ENCODE results near the gene CSTA. TPM values are rescaled to one million over a fixed set of nuclear protein-coding genes. Genes with fewer than 3 reads are reported as not detected.

CSTA gene, protein sequence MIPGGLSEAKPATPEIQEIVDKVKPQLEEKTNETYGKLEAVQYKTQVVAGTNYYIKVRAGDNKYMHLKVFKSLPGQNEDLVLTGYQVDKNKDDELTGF
- total RNA-seq, result not detected

- no peaks in the 10 kb centered on the region for H3K36me3 ChIP-seq
- H3K4me3 ChIP-seq, result no peak within 1 kb of the TSS
- H3K4me1 ChIP-seq, result no peaks in the 10 kb centered on the region
- H3K9me3 ChIP-seq, result no peaks in the 10 kb centered on the region
- no peaks in the 10 kb centered on the region for H3K27me3 ChIP-seq
- no peak within 1 kb of the TSS for H3K27ac ChIP-seq
- no peak for DNase-seq
- TF ChIP-seq CTCF (IDR thresholded peaks at IDR 0.05) (no peak), POLR2A (IDR thresholded peaks at IDR 0.05) (no peak)
Observed at GRCh38 chr3:122324871-122325323, at the start of gene CSTA. CSTA (plus strand) TSS chr3:122325248; CDS start chr3:122325293, 45 bp downstream.

DNA sequence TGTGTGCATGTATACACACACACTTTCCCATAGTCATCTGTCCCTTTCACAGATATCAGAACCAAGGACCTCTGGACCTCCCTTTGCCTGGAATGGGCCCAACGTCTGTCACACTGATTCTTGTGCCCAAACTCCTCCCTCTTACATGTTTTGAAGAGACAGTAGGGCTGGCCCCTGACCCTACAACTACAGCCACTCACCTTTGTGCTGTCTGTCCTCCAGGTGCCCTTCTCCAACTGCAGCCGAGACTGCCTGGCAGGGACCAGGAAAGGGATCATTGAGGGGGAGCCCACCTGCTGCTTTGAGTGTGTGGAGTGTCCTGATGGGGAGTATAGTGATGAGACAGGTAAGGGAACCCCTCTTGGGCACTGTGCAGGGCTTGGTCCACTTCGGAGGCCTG, 43.2 kb upstream of the CSTA start:
- no peak overlapping the region for H3K4me3 ChIP-seq
- no peak for DNase-seq
- TF ChIP-seq CTCF (IDR thresholded peaks at IDR 0.05) (no peak), POLR2A (IDR thresholded peaks at IDR 0.05) (no peak)

DNA sequence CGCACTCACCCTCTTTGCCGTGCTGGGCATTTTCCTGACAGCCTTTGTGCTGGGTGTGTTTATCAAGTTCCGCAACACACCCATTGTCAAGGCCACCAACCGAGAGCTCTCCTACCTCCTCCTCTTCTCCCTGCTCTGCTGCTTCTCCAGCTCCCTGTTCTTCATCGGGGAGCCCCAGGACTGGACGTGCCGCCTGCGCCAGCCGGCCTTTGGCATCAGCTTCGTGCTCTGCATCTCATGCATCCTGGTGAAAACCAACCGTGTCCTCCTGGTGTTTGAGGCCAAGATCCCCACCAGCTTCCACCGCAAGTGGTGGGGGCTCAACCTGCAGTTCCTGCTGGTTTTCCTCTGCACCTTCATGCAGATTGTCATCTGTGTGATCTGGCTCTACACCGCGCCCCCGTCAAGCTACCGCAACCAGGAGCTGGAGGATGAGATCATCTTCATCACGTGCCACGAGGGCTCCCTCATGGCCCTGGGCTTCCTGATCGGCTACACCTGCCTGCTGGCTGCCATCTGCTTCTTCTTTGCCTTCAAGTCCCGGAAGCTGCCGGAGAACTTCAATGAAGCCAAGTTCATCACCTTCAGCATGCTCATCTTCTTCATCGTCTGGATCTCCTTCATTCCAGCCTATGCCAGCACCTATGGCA, 41.1 kb upstream of the CSTA start:
- H3K9me3 ChIP-seq, result no peaks in the 10 kb centered on the region
- H3K4me1 ChIP-seq, result no peaks in the 10 kb centered on the region
- TF ChIP-seq CTCF (IDR thresholded peaks at IDR 0.05), result no peak
- TF ChIP-seq POLR2A (IDR thresholded peaks at IDR 0.05), result no peak
- no peaks in the 10 kb centered on the region for H3K36me3 ChIP-seq
- no peak overlapping the region for H3K4me3 ChIP-seq
- no peak overlapping the region for H3K27ac ChIP-seq
- no peaks in the 10 kb centered on the region for H3K27me3 ChIP-seq
- no peak for DNase-seq

More for the DNA sequence above, 43.2 kb upstream of the CSTA start:
- Histone ChIP-seq H3K9me3 (no peaks in the 10 kb centered on the region), H3K4me1 (no peaks in the 10 kb centered on the region), H3K27ac (no peak overlapping the region), H3K27me3 (no peaks in the 10 kb centered on the region), H3K36me3 (no peaks in the 10 kb centered on the region)

DNA sequence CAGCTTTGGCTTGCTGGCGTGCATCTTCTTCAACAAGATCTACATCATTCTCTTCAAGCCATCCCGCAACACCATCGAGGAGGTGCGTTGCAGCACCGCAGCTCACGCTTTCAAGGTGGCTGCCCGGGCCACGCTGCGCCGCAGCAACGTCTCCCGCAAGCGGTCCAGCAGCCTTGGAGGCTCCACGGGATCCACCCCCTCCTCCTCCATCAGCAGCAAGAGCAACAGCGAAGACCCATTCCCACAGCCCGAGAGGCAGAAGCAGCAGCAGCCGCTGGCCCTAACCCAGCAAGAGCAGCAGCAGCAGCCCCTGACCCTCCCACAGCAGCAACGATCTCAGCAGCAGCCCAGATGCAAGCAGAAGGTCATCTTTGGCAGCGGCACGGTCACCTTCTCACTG, 40.6 kb upstream of the CSTA start:
- no peak overlapping the region for H3K4me3 ChIP-seq
- no peaks in the 10 kb centered on the region for H3K4me1 ChIP-seq
- no peak overlapping the region for H3K27ac ChIP-seq
- DNase-seq, result no peak
- no peaks in the 10 kb centered on the region for H3K27me3 ChIP-seq
- no peak for TF ChIP-seq POLR2A (IDR thresholded peaks at IDR 0.05)
- TF ChIP-seq CTCF (IDR thresholded peaks at IDR 0.05), result no peak
- no peaks in the 10 kb centered on the region for H3K36me3 ChIP-seq
- H3K9me3 ChIP-seq, result no peaks in the 10 kb centered on the region

DNA sequence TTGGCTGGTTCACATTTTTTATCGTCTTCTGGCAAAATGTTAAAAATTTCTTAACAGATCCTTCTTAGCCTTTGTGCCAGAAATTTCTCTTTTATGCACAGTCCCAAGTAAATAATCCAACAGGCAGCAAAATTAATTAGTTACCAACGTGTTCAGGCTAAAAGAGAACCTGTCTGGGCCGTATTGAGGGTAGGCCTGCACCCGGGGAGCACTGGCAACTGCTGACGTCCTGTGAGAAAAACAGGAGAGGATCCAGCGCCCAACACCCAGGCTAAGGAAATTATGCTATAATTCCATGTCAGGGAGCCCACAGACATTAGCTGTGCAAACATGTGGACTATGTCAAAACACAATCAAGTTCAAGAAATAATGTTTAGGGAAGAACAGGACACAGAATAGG, 30.7 kb upstream of the CSTA start:
- Histone ChIP-seq H3K27ac (no peak overlapping the region), H3K4me1 (no peaks in the 10 kb centered on the region), H3K27me3 (no peaks in the 10 kb centered on the region), H3K36me3 (no peaks in the 10 kb centered on the region), H3K4me3 (no peak overlapping the region), H3K9me3 (no peaks in the 10 kb centered on the region)
- no peak for DNase-seq
- TF ChIP-seq CTCF (IDR thresholded peaks at IDR 0.05), result no peak
- no peak for TF ChIP-seq POLR2A (IDR thresholded peaks at IDR 0.05)
